Adrenal gland (tissue), 5 donors: Measurements from ENCODE around the gene GPSM1.

Experiments used
- CTCF ChIP-seq, 6 experiments: fragments of 450-650 bp in 4 of 6; fragments of 200-600 bp in 2 of 6; sonication (generic) in 1 of 6; IDR thresholded peaks; 1 replicate in 5 of 6; 2 replicates in 1 of 6; pipeline versions ENCODE4 v1.5.1 to v1.8.0; 2016 to 2021; ENCODE audit warnings: antibody characterized with exemption in 6 of 6, mild to moderate bottlenecking in 2 of 6, moderate library complexity in 1 of 6
- POLR2A ChIP-seq, 2 donors: fragments of 450-650 bp; IDR thresholded peaks; one replicate each; pipeline ENCODE4 v1.6.1; 2017; ENCODE audit warnings: antibody characterized with exemption in 2 of 2, mild to moderate bottlenecking in 2 of 2, moderate library complexity in 1 of 2
- donor health status: DM: no; HTN: no; CAD: no.

GRCh38 chr9:136385015-136385414 lies 57.7 kb downstream of the GPSM1 start:
- no peak for TF ChIP-seq CTCF (IDR thresholded peaks at IDR 0.05)
- no peak for TF ChIP-seq POLR2A (IDR thresholded peaks at IDR 0.05)
